Stomach (tissue), 9 donors: ENCODE data around the gene ASCL2. TPM values are rescaled to one million over a fixed set of nuclear protein-coding genes. Genes with fewer than 3 reads are reported as not detected.

Experiments
- DNase-seq, 2 donors: peaks; one replicate each; pipeline versions ENCODE4 v3.0.0 to v3.0.0-alpha.2; 2013 to 2019
- H3K27ac ChIP-seq, 5 donors: fragments of 200-600 bp in 4 of 5; sonication (generic) in 4 of 5; one replicate each; pipeline ENCODE4 v1.5.1; 2013 to 2019; ENCODE audit warnings: mild to moderate bottlenecking in 1 of 5, moderate library complexity in 1 of 5
- H3K27me3 ChIP-seq, 3 donors: fragments of 200-600 bp; sonication (generic); one replicate each; pipeline ENCODE4 v1.5.1; 2017 to 2019; ENCODE audit warnings: mixed run types in 1 of 3
- H3K36me3 ChIP-seq, 4 donors: fragments of 200-600 bp; sonication (generic); 1 replicate in 3 of 4; 2 replicates in 1 of 4; pipeline ENCODE4 v1.5.1; 2016 to 2019
- H3K4me1 ChIP-seq, 4 donors: fragments of 200-600 bp; sonication (generic); one replicate each; pipeline ENCODE4 v1.5.1; 2016 to 2019
- H3K4me3 ChIP-seq, 4 donors: fragments of 200-600 bp; sonication (generic) in 3 of 4; one replicate each; pipeline ENCODE4 v1.5.1; 2016 to 2019; ENCODE audit warnings: mild to moderate bottlenecking in 1 of 4
- H3K9me3 ChIP-seq, 4 donors: fragments of 200-600 bp; sonication (generic); one replicate each; pipeline ENCODE4 v1.5.1; 2016 to 2019
- EP300 ChIP-seq: sonication (generic); formaldehyde crosslinking; IDR thresholded peaks from one replicate; pipeline ENCODE4 v1.6.1; 2017; ENCODE audit warnings: antibody characterized with exemption
- POLR2A ChIP-seq, 4 donors: fragments of 450-650 bp; IDR thresholded peaks; one replicate each; pipeline ENCODE4 v1.6.1; 2016; ENCODE audit warnings: antibody characterized with exemption in 4 of 4, control low read depth in 2 of 4, mild to moderate bottlenecking in 1 of 4, moderate library complexity in 1 of 4
- POLR2AphosphoS5 ChIP-seq, 3 donors: sonication (generic); formaldehyde crosslinking; IDR thresholded peaks; one replicate each; pipeline ENCODE4 v1.6.1; 2016; ENCODE audit warnings: antibody characterized with exemption in 3 of 3
- WGBS, 5 donors: extraction: QIAGEN DNeasy Blood & Tissue Kit in 3 of 5; methylation state at CpG; one replicate each; pipeline versions ENCODE4 v1.1.5 to v1.1.7; 2013 to 2018; 5-methylcytosine and 5-hydroxymethylcytosine counted together
- intact Hi-C: fragments of 100-400 bp; cut with DNase I; formaldehyde crosslinking; loops from one replicate; pipeline ENCODE4 v1.15.1; 2023; ENCODE audit warnings: low total_unique reads
- polyA plus RNA-seq, 3 donors: library from polyadenylated mRNA; stranded (reverse); fragments of 200-250 nt; gene quantifications; one replicate each; pipeline ENCODE4 v1.2.3, GENCODE V29; 2013
- total RNA-seq, 5 donors: library from RNA; depleted of rRNA; stranded (reverse); fragments of >200 nt; gene quantifications; one replicate each; pipeline versions ENCODE4 v1.1.0 to v1.2.3, GENCODE V29; 2014 to 2016
- TF ChIP-seq, protein P1 (sequence below), 7 experiments: fragments of 450-650 bp in 4 of 7; fragments of 200-600 bp in 3 of 7; sonication (generic) in 3 of 7; IDR thresholded peaks; one replicate each; pipeline ENCODE4 v1.5.1; 2016 to 2019; ENCODE audit warnings: antibody characterized with exemption in 7 of 7, control low read depth in 2 of 7, mild to moderate bottlenecking in 1 of 7
- donor health status: healthy with polysubstance abuse.
- donor health status: Bipolar disorder and iron deficiency.
- donor health status: healthy.

ASCL2 gene
- total and polyA plus RNA-seq, 8 donors, result 0.81 to 6.3 (median 2.2) TPM; not detected in 4

- Histone ChIP-seq H3K36me3 (no peaks in the 10 kb centered on the region), H3K27ac (peak within 1 kb of the TSS; percentile 59 to 89 (median 81)), H3K27me3 (no peaks in the 10 kb centered on the region), H3K4me3 (peak within 1 kb of the TSS; percentile 24 to 31 (median 28)), H3K4me1 (peaks cover 47 to 72% (median 52%) of the 10 kb centered on the region in 4 donors), H3K9me3 (no peaks in the 10 kb centered on the region)
- 28 to 52% (median 44%) methylated on average over 12 to 16 of the region's 16 CpGs for WGBS, 5 donors
- intact Hi-C loops, result loop anchor here (10.0 kb wide), 1 partner anchor 583 kb away; the partner anchor contains the start of gene CDKN1C
- TF ChIP-seq, protein P1, sequence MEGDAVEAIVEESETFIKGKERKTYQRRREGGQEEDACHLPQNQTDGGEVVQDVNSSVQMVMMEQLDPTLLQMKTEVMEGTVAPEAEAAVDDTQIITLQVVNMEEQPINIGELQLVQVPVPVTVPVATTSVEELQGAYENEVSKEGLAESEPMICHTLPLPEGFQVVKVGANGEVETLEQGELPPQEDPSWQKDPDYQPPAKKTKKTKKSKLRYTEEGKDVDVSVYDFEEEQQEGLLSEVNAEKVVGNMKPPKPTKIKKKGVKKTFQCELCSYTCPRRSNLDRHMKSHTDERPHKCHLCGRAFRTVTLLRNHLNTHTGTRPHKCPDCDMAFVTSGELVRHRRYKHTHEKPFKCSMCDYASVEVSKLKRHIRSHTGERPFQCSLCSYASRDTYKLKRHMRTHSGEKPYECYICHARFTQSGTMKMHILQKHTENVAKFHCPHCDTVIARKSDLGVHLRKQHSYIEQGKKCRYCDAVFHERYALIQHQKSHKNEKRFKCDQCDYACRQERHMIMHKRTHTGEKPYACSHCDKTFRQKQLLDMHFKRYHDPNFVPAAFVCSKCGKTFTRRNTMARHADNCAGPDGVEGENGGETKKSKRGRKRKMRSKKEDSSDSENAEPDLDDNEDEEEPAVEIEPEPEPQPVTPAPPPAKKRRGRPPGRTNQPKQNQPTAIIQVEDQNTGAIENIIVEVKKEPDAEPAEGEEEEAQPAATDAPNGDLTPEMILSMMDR (IDR thresholded peaks at IDR 0.05), result no peak
- peak in 1 of 3 donors; percentile 16 for TF ChIP-seq POLR2AphosphoS5 (IDR thresholded peaks at IDR 0.05)
- peak; percentile 69 to 80 for DNase-seq
These were observed 31.4 kb upstream of the ASCL2 start, which contains the start of the genes C11orf21 and TSPAN32 for GRCh38 chr11:2301631-2302305. TSS of gene C11orf21 (minus strand) at chr11:2301918. CDS start at chr11:2301808, 110 bp downstream. TSS of gene TSPAN32 (plus strand) at chr11:2302013. CDS start at chr11:2302150, 137 bp downstream.

DNA sequence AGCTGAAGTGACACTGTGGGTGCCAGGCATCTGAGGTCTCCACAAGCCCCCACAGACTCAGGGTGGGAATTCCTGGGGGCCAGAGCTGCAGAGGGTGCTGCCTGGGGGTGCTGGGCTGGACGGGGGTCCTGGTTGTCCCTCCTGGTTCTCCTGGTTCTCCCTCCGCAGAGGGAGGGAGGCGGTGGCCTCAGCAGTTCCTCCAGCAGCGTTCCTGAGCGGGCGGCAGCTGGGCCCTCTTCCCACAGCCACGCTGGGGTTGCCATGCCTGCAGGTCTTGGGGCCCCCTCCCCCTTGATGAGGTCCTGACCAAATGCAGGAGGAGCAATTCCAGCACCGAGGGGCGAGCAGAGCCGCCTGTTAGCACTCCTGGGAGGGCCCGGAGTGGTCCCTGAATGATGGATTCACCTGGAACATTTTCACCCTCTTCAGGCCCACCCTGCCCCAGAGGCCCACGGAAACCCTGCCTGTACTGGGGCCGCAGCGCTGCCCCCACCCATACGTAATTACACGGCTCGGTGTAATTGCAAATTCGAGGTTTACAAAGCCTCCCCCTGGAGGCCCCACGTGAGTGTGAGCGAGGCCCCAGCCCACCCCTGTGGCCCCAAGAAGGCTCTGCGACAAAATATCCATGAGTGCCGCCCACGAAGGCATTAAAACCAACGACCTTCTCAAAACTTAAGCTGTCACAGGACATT is 30.7 kb upstream of the ASCL2 start:
- Histone ChIP-seq H3K36me3 (no peaks in the 10 kb centered on the region), H3K27me3 (no peaks in the 10 kb centered on the region), H3K4me1 (peaks cover 42 to 65% (median 47%) of the 10 kb centered on the region in 4 donors), H3K27ac (peak overlapping the region in 4 of 5 donors; percentile 66 to 89 (median 83)), H3K9me3 (no peaks in the 10 kb centered on the region), H3K4me3 (peak overlapping the region; percentile 24 to 31 (median 28))
- 69 to 78% (median 72%) methylated on average over 17 to 24 of the region's 24 CpGs for WGBS, 5 donors
- TF ChIP-seq EP300, result no peak
- no peak for TF ChIP-seq POLR2A (IDR thresholded peaks at IDR 0.05)
- TF ChIP-seq POLR2AphosphoS5 (IDR thresholded peaks at IDR 0.05), result no peak
- TF ChIP-seq, protein P1 (IDR thresholded peaks at IDR 0.05), result no peak
- intact Hi-C loops, result loop anchor here (10.0 kb wide), 1 partner anchor 584 kb away; the partner anchor contains the start of gene CDKN1C
- peak; percentile 23 to 48 for DNase-seq

DNA sequence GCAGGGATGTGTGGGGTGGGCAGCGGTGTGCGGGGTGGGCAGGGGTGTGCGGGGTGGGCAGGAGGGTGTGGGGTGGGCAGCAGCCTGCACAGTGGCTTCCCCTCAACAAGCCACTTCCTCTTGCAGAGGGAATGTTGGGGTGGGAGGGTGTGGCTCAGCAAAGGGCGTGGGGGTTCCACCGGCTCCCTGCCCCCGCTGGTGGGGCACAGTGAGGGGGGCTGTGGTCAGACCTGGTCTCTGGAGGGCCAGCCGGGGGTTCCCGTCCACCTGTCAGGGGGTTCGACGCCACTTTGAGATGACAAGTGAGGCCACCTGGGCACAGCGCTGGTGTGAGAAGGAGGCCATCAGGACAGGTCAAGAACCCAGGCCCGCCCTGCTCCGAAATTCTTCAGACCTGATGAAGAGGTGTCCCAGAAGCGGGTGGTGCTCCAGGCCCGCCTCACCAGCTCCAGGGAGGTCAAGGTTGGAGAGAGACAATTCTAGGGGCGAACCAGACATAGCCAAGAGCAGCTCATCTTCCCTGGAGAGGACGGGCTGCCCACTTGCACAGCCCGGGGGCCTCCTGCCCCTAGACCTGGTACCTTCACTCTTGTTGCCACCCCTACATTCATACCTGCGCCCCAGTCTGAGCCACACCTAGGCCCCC is 30.0 kb upstream of the ASCL2 start:
- no peaks in the 10 kb centered on the region for H3K9me3 ChIP-seq
- 67 to 81% (median 73%) methylated on average over 3 to 19 of the region's 19 CpGs for WGBS, 5 donors
- no peaks in the 10 kb centered on the region for H3K27me3 ChIP-seq
- peak overlapping the region; percentile 14 to 31 (median 27) for H3K4me3 ChIP-seq
- TF ChIP-seq POLR2AphosphoS5 (IDR thresholded peaks at IDR 0.05) (no peak), POLR2A (IDR thresholded peaks at IDR 0.05) (no peak), EP300 (no peak)
- TF ChIP-seq, protein P1 (IDR thresholded peaks at IDR 0.05), result no peak
- no peaks in the 10 kb centered on the region for H3K36me3 ChIP-seq
- intact Hi-C loops, result loop anchor here (10.0 kb wide), 1 partner anchor 584 kb away; the partner anchor contains the start of gene CDKN1C
- H3K4me1 ChIP-seq, result peaks cover 35 to 58% (median 41%) of the 10 kb centered on the region in 4 donors
- H3K27ac ChIP-seq, result peak overlapping the region in 3 of 5 donors; percentile 34 to 85 (median 81)
- peak; percentile 25 to 39 for DNase-seq

DNA sequence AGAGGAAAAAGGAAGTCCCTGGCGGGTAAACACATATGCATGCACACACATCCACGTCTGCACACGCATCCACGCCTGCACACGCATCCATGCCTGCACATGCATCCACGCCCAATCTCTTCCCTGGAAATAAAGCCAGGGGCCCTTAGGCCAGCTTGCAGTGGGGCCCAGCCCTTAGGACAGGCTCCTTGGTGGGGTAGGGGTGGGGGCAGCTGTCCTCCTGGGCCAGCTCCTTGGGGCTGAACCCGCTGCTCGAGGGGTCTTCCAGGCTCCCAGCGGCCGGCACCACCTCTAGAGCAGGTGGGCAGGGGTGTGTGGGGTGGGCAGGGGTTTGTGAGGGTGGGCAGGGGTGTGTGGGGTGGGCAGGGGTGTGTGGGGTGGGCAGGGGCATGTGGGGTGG is 29.4 kb upstream of the ASCL2 start:
- H3K4me3 ChIP-seq, result no peak overlapping the region
- no peak for TF ChIP-seq EP300
- TF ChIP-seq POLR2A (IDR thresholded peaks at IDR 0.05), result no peak
- TF ChIP-seq POLR2AphosphoS5 (IDR thresholded peaks at IDR 0.05), result no peak
- TF ChIP-seq, protein P1 (IDR thresholded peaks at IDR 0.05), result no peak
- DNase-seq, result peak; percentile 16 to 19
- intact Hi-C loops, result loop anchor here (5.0 to 10.0 kb wide), 2 partner anchors 102 to 585 kb away; partner anchors contain the start of gene CDKN1C
- H3K9me3 ChIP-seq, result no peaks in the 10 kb centered on the region
- no peaks in the 10 kb centered on the region for H3K36me3 ChIP-seq
- peaks cover 29 to 52% (median 34%) of the 10 kb centered on the region in 4 donors for H3K4me1 ChIP-seq
- 51 to 83% (median 81%) methylated on average over 1 to 10 of the region's 10 CpGs for WGBS, 5 donors
- H3K27me3 ChIP-seq, result no peaks in the 10 kb centered on the region
- no peak overlapping the region for H3K27ac ChIP-seq
